ENCODE results near the gene NAPEPLD. TPM values are rescaled to one million over a fixed set of nuclear protein-coding genes. Genes with fewer than 3 reads are reported as not detected.

NAPEPLD gene
- total and polyA plus RNA-seq, 2 of the 8 experiments (the other 6 are each of a cell fraction or from before 2014, with no cell fraction given): 4.2 to 9.9 TPM

GRCh38 chr7:103149808-103150180, 895 bp upstream of the NAPEPLD start (continued):
- TF ChIP-seq CTBP2 (IDR thresholded peaks at IDR 0.05; ENCODE audit: borderline replicate concordance, insufficient read depth, insufficient read length, low read length) (no peak), POLR2AphosphoS5 (IDR thresholded peaks at IDR 0.05; ENCODE audit: low read depth, low read length) (no peak)

Measured in H1 (cell line).